Epithelial cell of esophagus (primary cell): Measurements from ENCODE around the gene SHROOM3.
A peak's percentile ranks its signal among the peaks of the same experiment; 100 is the strongest.
"Not testable (repeated sequence)": the region's sequence is repeated elsewhere in the genome, so short reads cannot be mapped to it uniquely, and the experiment has no call there.

ENCODE experiments used
- DNase-seq: peaks from one replicate; pipeline ENCODE4 v3.0.0; 2010; ENCODE audit warnings: low read depth
- H3K4me3 ChIP-seq: 2 replicates; pipeline ENCODE4 v1.5.1; 2011; ENCODE audit warnings: mild to moderate bottlenecking, low read length, control low read depth
- CTCF ChIP-seq: IDR thresholded peaks from 2 replicates; pipeline ENCODE4 v1.5.1; 2011; ENCODE audit warnings: low read depth, mild to moderate bottlenecking, low read length, control low read depth, inconsistent platforms; ENCODE audit not compliant: insufficient read depth; ENCODE audit errors: missing control alignments

The SHROOM3 gene

GRCh38 chr4:76407440-76408119 is 27.4 kb upstream of the SHROOM3 start:
- no peak overlapping the region for H3K4me3 ChIP-seq
- peak; percentile 54 for DNase-seq
- TF ChIP-seq CTCF, result no peak

GRCh38 chr4:76410636-76411035 is 24.4 kb upstream of the SHROOM3 start:
- TF ChIP-seq CTCF, result no peak
- no peak overlapping the region for H3K4me3 ChIP-seq
- no peak for DNase-seq

- peak overlapping the region; percentile 32 for H3K4me3 ChIP-seq
- DNase-seq, result no peak
- TF ChIP-seq CTCF, result no peak
Measured at GRCh38 chr4:76420188-76420761, 14.8 kb upstream of the SHROOM3 start.

- H3K4me3 ChIP-seq, result peak within 1 kb of the TSS; percentile 43
- peak; percentile 19 for DNase-seq
- TF ChIP-seq CTCF, result no peak
Measured at GRCh38 chr4:76420762-76421581, 14.1 kb upstream of the SHROOM3 start, which contains the start of gene CCDC158. TSS of gene CCDC158 (minus strand) at chr4:76421141. CDS start at chr4:76403207, 17,934 bp downstream.

GRCh38 chr4:76423159-76423558 is 11.9 kb upstream of the SHROOM3 start:
- H3K4me3 ChIP-seq, DNase-seq: not testable (repeated sequence)

GRCh38 chr4:76426272-76426671 is 8.8 kb upstream of the SHROOM3 start:
- peak; percentile 31 for TF ChIP-seq CTCF
- no peak overlapping the region for H3K4me3 ChIP-seq
- DNase-seq, result no peak

- no peak for TF ChIP-seq CTCF
- DNase-seq, result no peak
Measured at GRCh38 chr4:76429636-76430035, 5.4 kb upstream of the SHROOM3 start.

More at GRCh38 chr4:76429636-76430035, 5.4 kb upstream of the SHROOM3 start:
- H3K4me3 ChIP-seq, result no peak overlapping the region
